SH-SY5Y (cell line): ENCODE results near the gene SPDL1.

ENCODE experiments used
- GATA2 ChIP-seq: IDR thresholded peaks from 2 replicates; pipeline ENCODE4 v1.6.1; 2011; ENCODE audit warnings: mild to moderate bottlenecking, low read depth, low read length
- GATA3 ChIP-seq: IDR thresholded peaks from 2 replicates; pipeline ENCODE4 v1.6.1; 2011; ENCODE audit warnings: low read depth, mild to moderate bottlenecking, low read length, moderate library complexity

GRCh38 chr5:169554251-169554650 is 29.3 kb upstream of the SPDL1 start:
- TF ChIP-seq GATA2 (no peak), GATA3 (no peak)
